WTC11 (cell line): ENCODE results near the gene DNM1. TPM values are rescaled to one million over a fixed set of nuclear protein-coding genes. Genes with fewer than 3 reads are reported as not detected.

Experiments
- ATAC-seq: fragments of 200-7000 bp; cut with Tn5 transposase; 2 replicates; pipeline ENCODE4 v1.10.0; 2021; ENCODE audit warnings: mild to moderate bottlenecking, moderate library complexity
- CTCF ChIA-PET: fragments of 300-600 bp; sonication (Branson Sonifier 250); formaldehyde crosslinking; loops from one replicate; lab custom pipeline; 2021; ENCODE audit warnings: antibody characterized with exemption; lab: Charles Lee
- POLR2A ChIA-PET: fragments of 350-600 bp; sonication (Branson Sonifier 250); formaldehyde crosslinking; loops from one replicate; lab custom pipeline; 2021; ENCODE audit warnings: antibody characterized with exemption; lab: Charles Lee
- DNase-seq: peaks from one replicate; pipeline ENCODE4 v3.0.0; 2021; ENCODE audit warnings: low spot score
- H3K27ac Mint-ChIP-seq: 2 replicates; pipeline ENCODE4 v1.8.0; 2021; ENCODE audit warnings: mixed read lengths
- H3K27me3 Mint-ChIP-seq: 2 replicates; pipeline ENCODE4 v1.8.0; 2021; ENCODE audit warnings: low read depth, mild to moderate bottlenecking, moderate library complexity, mixed read lengths
- H3K36me3 Mint-ChIP-seq: 2 replicates; pipeline ENCODE4 v1.8.0; 2021; ENCODE audit warnings: mixed read lengths
- H3K4me1 Mint-ChIP-seq: 2 replicates; pipeline ENCODE4 v1.8.0; 2022; ENCODE audit warnings: mixed read lengths
- H3K4me3 Mint-ChIP-seq: 2 replicates; pipeline ENCODE4 v1.8.0; 2021; ENCODE audit warnings: mild to moderate bottlenecking, moderate library complexity, mixed read lengths
- H3K9me3 Mint-ChIP-seq: 2 replicates; pipeline ENCODE4 v1.8.0; 2021; ENCODE audit warnings: mixed read lengths
- JAZF1 ChIP-seq: fragments of 250-450 bp; sonication (Bioruptor Pico); IDR thresholded peaks from 2 replicates; pipeline ENCODE4 v1.9.0; 2021; ENCODE audit warnings: moderate library complexity, mild to moderate bottlenecking, inconsistent platforms
- JUN ChIP-seq: sonication (generic); formaldehyde crosslinking; IDR thresholded peaks from 2 replicates; pipeline ENCODE4 v1.8.0; 2023; ENCODE audit warnings: mild to moderate bottlenecking, missing genetic modification reagents
- OVOL2 ChIP-seq: fragments of 250-450 bp; sonication (Bioruptor Pico); IDR thresholded peaks from 2 replicates; pipeline ENCODE4 v1.9.0; 2021; ENCODE audit warnings: mild to moderate bottlenecking, borderline replicate concordance
- SMAD3 ChIP-seq: sonication (generic); formaldehyde crosslinking; IDR thresholded peaks from 2 replicates; pipeline ENCODE4 v1.8.0; 2022; ENCODE audit warnings: missing genetic modification reagents, mild to moderate bottlenecking, borderline replicate concordance
- SOX15 ChIP-seq: fragments of 250-450 bp; sonication (Bioruptor Pico); IDR thresholded peaks from 2 replicates; pipeline ENCODE4 v1.9.0; 2021; ENCODE audit warnings: mild to moderate bottlenecking
- TP53 ChIP-seq: sonication (generic); formaldehyde crosslinking; IDR thresholded peaks from 2 replicates; pipeline ENCODE4 v1.8.1; 2023; ENCODE audit warnings: mild to moderate bottlenecking, missing genetic modification reagents
- ZNF232 ChIP-seq: sonication (generic); formaldehyde crosslinking; IDR thresholded peaks from 2 replicates; pipeline ENCODE4 v1.8.0; 2022; ENCODE audit warnings: mild to moderate bottlenecking, missing genetic modification reagents
- ZNF396 ChIP-seq: fragments of 250-450 bp; sonication (Bioruptor Pico); IDR thresholded peaks from 2 replicates; pipeline ENCODE4 v1.8.0; 2021; ENCODE audit warnings: mild to moderate bottlenecking, moderate library complexity, borderline replicate concordance
- total RNA-seq: library from RNA; stranded (reverse); gene quantifications from 3 replicates; pipeline ENCODE4 v1.2.3, GENCODE V29; 2021
- TF ChIP-seq, protein P1 (sequence below): sonication (generic); formaldehyde crosslinking; IDR thresholded peaks from 2 replicates; pipeline ENCODE4 v1.8.1; 2023; ENCODE audit warnings: mild to moderate bottlenecking, missing genetic modification reagents, moderate library complexity
- TF ChIP-seq, protein P2 (sequence below): sonication (generic); formaldehyde crosslinking; IDR thresholded peaks from 2 replicates; pipeline ENCODE4 v1.8.1; 2023; ENCODE audit warnings: mild to moderate bottlenecking, missing genetic modification reagents
- TF ChIP-seq, protein P3 (sequence below): sonication (generic); formaldehyde crosslinking; IDR thresholded peaks from 2 replicates; pipeline ENCODE4 v1.8.1; 2022; ENCODE audit warnings: low read depth, mild to moderate bottlenecking, moderate library complexity, missing genetic modification reagents, borderline replicate concordance
- TF ChIP-seq, protein P4 (sequence below): sonication (generic); formaldehyde crosslinking; IDR thresholded peaks from 2 replicates; pipeline ENCODE4 v1.8.0; 2022; ENCODE audit warnings: mild to moderate bottlenecking, missing genetic modification reagents
- TF ChIP-seq, protein P5 (sequence below): sonication (generic); formaldehyde crosslinking; IDR thresholded peaks from 2 replicates; pipeline ENCODE4 v1.8.1; 2023; ENCODE audit warnings: mild to moderate bottlenecking, missing genetic modification reagents
- TF ChIP-seq, protein P6 (sequence below): sonication (generic); formaldehyde crosslinking; IDR thresholded peaks from 2 replicates; pipeline ENCODE4 v1.8.1; 2023; ENCODE audit warnings: mild to moderate bottlenecking, missing genetic modification reagents, borderline replicate concordance
- TF ChIP-seq, protein P7 (sequence below): sonication (generic); formaldehyde crosslinking; IDR thresholded peaks from 2 replicates; pipeline ENCODE4 v1.8.0; 2023; ENCODE audit warnings: mild to moderate bottlenecking, missing genetic modification reagents

DNM1 gene
- total RNA-seq, 1 experiment from 2014 or later: 79.0 TPM

DNA sequence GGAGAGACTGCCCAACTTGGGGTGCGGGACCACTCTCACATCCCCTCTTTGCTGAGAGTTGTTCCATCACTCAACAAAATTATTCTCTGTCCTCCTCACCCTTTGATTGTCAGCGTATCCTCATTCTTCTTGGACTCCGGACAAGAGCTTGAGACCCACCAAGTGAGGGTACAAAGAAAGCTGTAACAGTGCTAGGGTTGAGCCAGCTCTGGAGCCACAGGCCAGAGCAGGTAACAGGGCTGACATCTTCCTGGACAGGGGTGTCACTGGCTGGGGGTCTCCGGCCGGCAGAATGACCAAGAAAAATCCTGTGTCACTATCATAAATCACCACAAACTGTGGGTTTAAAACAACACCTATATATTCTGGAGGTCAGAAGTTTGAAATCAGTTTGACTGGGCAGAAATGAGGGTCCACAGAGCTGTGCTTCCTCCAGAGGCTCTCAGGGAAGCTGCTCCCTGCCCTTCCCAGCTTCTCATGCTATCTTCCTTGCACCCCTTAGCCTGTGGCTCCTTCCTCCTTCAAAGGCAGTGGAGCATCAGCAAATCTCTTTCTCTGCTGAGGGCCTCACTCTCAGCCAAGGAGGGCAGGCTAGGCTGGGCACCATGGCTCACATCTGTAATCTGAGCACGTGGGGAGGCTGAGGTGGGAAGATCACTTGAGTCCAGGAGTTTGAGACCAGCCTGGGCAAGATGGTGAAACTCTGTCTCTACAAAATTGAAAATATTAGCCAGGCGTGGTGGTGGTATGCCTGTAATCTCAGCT lies 47.3 kb upstream of the DNM1 start (continued):
- TF ChIP-seq, protein P1, sequence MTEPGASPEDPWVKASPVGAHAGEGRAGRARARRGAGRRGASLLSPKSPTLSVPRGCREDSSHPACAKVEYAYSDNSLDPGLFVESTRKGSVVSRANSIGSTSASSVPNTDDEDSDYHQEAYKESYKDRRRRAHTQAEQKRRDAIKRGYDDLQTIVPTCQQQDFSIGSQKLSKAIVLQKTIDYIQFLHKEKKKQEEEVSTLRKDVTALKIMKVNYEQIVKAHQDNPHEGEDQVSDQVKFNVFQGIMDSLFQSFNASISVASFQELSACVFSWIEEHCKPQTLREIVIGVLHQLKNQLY (CRISPR knock-in tag): no peak
- TF ChIP-seq, protein P2, sequence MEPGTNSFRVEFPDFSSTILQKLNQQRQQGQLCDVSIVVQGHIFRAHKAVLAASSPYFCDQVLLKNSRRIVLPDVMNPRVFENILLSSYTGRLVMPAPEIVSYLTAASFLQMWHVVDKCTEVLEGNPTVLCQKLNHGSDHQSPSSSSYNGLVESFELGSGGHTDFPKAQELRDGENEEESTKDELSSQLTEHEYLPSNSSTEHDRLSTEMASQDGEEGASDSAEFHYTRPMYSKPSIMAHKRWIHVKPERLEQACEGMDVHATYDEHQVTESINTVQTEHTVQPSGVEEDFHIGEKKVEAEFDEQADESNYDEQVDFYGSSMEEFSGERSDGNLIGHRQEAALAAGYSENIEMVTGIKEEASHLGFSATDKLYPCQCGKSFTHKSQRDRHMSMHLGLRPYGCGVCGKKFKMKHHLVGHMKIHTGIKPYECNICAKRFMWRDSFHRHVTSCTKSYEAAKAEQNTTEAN (CRISPR knock-in tag): no peak
- TF ChIP-seq, protein P3, sequence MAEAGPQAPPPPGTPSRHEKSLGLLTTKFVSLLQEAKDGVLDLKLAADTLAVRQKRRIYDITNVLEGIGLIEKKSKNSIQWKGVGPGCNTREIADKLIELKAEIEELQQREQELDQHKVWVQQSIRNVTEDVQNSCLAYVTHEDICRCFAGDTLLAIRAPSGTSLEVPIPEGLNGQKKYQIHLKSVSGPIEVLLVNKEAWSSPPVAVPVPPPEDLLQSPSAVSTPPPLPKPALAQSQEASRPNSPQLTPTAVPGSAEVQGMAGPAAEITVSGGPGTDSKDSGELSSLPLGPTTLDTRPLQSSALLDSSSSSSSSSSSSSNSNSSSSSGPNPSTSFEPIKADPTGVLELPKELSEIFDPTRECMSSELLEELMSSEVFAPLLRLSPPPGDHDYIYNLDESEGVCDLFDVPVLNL (CRISPR knock-in tag): no peak
- TF ChIP-seq SOX15 (CRISPR knock-in tag) (no peak), SMAD3 (CRISPR knock-in tag) (no peak), ZNF232 (no peak), JAZF1 (CRISPR knock-in tag) (no peak), TP53 (CRISPR knock-in tag) (no peak), ZNF396 (no peak)
- TF ChIP-seq, protein P4, sequence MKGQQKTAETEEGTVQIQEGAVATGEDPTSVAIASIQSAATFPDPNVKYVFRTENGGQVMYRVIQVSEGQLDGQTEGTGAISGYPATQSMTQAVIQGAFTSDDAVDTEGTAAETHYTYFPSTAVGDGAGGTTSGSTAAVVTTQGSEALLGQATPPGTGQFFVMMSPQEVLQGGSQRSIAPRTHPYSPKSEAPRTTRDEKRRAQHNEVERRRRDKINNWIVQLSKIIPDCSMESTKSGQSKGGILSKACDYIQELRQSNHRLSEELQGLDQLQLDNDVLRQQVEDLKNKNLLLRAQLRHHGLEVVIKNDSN (CRISPR knock-in tag): no peak
- TF ChIP-seq, protein P5, sequence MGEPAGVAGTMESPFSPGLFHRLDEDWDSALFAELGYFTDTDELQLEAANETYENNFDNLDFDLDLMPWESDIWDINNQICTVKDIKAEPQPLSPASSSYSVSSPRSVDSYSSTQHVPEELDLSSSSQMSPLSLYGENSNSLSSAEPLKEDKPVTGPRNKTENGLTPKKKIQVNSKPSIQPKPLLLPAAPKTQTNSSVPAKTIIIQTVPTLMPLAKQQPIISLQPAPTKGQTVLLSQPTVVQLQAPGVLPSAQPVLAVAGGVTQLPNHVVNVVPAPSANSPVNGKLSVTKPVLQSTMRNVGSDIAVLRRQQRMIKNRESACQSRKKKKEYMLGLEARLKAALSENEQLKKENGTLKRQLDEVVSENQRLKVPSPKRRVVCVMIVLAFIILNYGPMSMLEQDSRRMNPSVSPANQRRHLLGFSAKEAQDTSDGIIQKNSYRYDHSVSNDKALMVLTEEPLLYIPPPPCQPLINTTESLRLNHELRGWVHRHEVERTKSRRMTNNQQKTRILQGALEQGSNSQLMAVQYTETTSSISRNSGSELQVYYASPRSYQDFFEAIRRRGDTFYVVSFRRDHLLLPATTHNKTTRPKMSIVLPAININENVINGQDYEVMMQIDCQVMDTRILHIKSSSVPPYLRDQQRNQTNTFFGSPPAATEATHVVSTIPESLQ (CRISPR knock-in tag): no peak
- TF ChIP-seq, protein P6, sequence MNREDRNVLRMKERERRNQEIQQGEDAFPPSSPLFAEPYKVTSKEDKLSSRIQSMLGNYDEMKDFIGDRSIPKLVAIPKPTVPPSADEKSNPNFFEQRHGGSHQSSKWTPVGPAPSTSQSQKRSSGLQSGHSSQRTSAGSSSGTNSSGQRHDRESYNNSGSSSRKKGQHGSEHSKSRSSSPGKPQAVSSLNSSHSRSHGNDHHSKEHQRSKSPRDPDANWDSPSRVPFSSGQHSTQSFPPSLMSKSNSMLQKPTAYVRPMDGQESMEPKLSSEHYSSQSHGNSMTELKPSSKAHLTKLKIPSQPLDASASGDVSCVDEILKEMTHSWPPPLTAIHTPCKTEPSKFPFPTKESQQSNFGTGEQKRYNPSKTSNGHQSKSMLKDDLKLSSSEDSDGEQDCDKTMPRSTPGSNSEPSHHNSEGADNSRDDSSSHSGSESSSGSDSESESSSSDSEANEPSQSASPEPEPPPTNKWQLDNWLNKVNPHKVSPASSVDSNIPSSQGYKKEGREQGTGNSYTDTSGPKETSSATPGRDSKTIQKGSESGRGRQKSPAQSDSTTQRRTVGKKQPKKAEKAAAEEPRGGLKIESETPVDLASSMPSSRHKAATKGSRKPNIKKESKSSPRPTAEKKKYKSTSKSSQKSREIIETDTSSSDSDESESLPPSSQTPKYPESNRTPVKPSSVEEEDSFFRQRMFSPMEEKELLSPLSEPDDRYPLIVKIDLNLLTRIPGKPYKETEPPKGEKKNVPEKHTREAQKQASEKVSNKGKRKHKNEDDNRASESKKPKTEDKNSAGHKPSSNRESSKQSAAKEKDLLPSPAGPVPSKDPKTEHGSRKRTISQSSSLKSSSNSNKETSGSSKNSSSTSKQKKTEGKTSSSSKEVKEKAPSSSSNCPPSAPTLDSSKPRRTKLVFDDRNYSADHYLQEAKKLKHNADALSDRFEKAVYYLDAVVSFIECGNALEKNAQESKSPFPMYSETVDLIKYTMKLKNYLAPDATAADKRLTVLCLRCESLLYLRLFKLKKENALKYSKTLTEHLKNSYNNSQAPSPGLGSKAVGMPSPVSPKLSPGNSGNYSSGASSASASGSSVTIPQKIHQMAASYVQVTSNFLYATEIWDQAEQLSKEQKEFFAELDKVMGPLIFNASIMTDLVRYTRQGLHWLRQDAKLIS (CRISPR knock-in tag): no peak

DNA sequence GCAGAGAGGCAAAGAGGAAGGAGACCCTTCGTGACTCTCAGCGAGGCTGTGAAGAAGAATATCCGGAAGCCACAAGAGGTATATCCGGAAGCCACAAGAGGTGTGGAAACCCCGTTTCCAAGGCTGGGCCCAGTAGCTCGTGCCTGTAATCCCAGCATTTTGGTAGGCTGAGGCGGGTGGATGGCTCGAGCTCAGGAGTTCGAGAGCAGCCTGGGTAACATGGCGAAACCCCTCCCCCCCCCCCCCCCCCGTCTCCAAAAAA lies 43.7 kb upstream of the DNM1 start:
- ATAC-seq (no peak), DNase-seq (no peak)
- Mint-ChIP-seq H3K4me1 (peaks cover 5% of the 10 kb centered on the region), H3K4me3 (peak overlapping the region; percentile 65), H3K27me3 (no peaks in the 10 kb centered on the region), H3K9me3 (no peaks in the 10 kb centered on the region), H3K36me3 (peaks cover 8% of the 10 kb centered on the region), H3K27ac (peak overlapping the region; percentile 76)
- ChIA-PET POLR2A (interaction anchor here (0.7 to 1.5 kb wide), 7 partner anchors 8 to 274 kb away, joined by 3 to 6 read pairs (median 3); partner anchors contain the start of gene DPM2), CTCF (interaction anchor here (0.7 to 3.6 kb wide), 14 partner anchors 8 to 265 kb away, joined by 3 to 37 read pairs (median 4); partner anchors contain the start of genes CIZ1 and DNM1)
- no peak for TF ChIP-seq OVOL2 (CRISPR knock-in tag)
- TF ChIP-seq, protein P7, sequence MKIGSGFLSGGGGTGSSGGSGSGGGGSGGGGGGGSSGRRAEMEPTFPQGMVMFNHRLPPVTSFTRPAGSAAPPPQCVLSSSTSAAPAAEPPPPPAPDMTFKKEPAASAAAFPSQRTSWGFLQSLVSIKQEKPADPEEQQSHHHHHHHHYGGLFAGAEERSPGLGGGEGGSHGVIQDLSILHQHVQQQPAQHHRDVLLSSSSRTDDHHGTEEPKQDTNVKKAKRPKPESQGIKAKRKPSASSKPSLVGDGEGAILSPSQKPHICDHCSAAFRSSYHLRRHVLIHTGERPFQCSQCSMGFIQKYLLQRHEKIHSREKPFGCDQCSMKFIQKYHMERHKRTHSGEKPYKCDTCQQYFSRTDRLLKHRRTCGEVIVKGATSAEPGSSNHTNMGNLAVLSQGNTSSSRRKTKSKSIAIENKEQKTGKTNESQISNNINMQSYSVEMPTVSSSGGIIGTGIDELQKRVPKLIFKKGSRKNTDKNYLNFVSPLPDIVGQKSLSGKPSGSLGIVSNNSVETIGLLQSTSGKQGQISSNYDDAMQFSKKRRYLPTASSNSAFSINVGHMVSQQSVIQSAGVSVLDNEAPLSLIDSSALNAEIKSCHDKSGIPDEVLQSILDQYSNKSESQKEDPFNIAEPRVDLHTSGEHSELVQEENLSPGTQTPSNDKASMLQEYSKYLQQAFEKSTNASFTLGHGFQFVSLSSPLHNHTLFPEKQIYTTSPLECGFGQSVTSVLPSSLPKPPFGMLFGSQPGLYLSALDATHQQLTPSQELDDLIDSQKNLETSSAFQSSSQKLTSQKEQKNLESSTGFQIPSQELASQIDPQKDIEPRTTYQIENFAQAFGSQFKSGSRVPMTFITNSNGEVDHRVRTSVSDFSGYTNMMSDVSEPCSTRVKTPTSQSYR (CRISPR knock-in tag): 0 out of 2 replicates have a peak, but pooled peaks have one; percentile 27
- no peak for TF ChIP-seq JUN (CRISPR knock-in tag)
- 0 out of 2 replicates have a peak, but pooled peaks have one; percentile 7 for TF ChIP-seq ZNF232
